NCI-H146 treated with DMSO at 0.1 percent for 48 hours (cell line): ENCODE results near the gene ACTL7A.
A peak's percentile ranks its signal among the peaks of the same experiment; 100 is the strongest.
"Not testable (repeated sequence)": the region's sequence is repeated elsewhere in the genome, so short reads cannot be mapped to it uniquely, and the experiment has no call there.

Experiments
- DNase-seq: peaks from one replicate; lab custom pipeline; 2025; ENCODE audit not compliant: unreplicated experiment; lab: John Stamatoyannopoulos, UW

ACTL7A gene

GRCh38 chr9:108861997-108862396 lies at the start of gene ACTL7A:
Gene ACTL7A (plus strand): TSS chr9:108862266. CDS start chr9:108862323, 57 bp downstream.
- no peak for DNase-seq

GRCh38 chr9:108812396-108813025 lies 49.6 kb upstream of the ACTL7A start:
- DNase-seq = no peak

- DNase-seq = peak; percentile 40
These were observed 48.0 kb upstream of the ACTL7A start for GRCh38 chr9:108813951-108814601.

GRCh38 chr9:108815156-108815555 lies 46.9 kb upstream of the ACTL7A start:
- no peak for DNase-seq

GRCh38 chr9:108816037-108816436 lies 46.0 kb upstream of the ACTL7A start:
- no peak for DNase-seq

- DNase-seq = no peak
These were observed 38.2 kb upstream of the ACTL7A start for GRCh38 chr9:108823829-108824228.

GRCh38 chr9:108830272-108830671 lies 31.8 kb upstream of the ACTL7A start:
- DNase-seq = no peak

GRCh38 chr9:108831496-108832178 lies 30.4 kb upstream of the ACTL7A start:
- DNase-seq = no peak

- DNase-seq = no peak
These were observed 29.9 kb upstream of the ACTL7A start for GRCh38 chr9:108832179-108832500.

GRCh38 chr9:108834959-108835665 lies 27.0 kb upstream of the ACTL7A start:
- no peak for DNase-seq

- DNase-seq = no peak
These were observed 26.2 kb upstream of the ACTL7A start for GRCh38 chr9:108835831-108836230.

- DNase-seq = no peak
These were observed 25.7 kb upstream of the ACTL7A start for GRCh38 chr9:108836319-108836718.

GRCh38 chr9:108836781-108837180 lies 25.3 kb upstream of the ACTL7A start:
- no peak for DNase-seq

GRCh38 chr9:108837530-108837929 lies 24.5 kb upstream of the ACTL7A start:
- no peak for DNase-seq

- no peak for DNase-seq
These were observed 24.0 kb upstream of the ACTL7A start for GRCh38 chr9:108838017-108838416.

GRCh38 chr9:108839561-108839960 lies 22.5 kb upstream of the ACTL7A start:
- not testable (repeated sequence) for DNase-seq

- no peak for DNase-seq
These were observed 19.3 kb upstream of the ACTL7A start for GRCh38 chr9:108842610-108843295.

GRCh38 chr9:108844391-108844790 lies 17.7 kb upstream of the ACTL7A start:
- DNase-seq = no peak

- DNase-seq = peak; percentile 86
These were observed 17.2 kb upstream of the ACTL7A start for GRCh38 chr9:108844856-108845255.

GRCh38 chr9:108845507-108845906 lies 16.6 kb upstream of the ACTL7A start:
- no peak for DNase-seq

GRCh38 chr9:108845947-108846346 lies 16.1 kb upstream of the ACTL7A start:
- DNase-seq = no peak
